Endothelial cell (in vitro differentiated cells): ENCODE results near the gene PAF1. TPM values are rescaled to one million over a fixed set of nuclear protein-coding genes. Genes with fewer than 3 reads are reported as not detected.

ENCODE experiments used
- DNase-seq: peaks from one replicate; pipeline ENCODE4 v3.0.0; 2021; ENCODE audit warnings: low spot score
- H3K27ac Mint-ChIP-seq: one replicate; pipeline ENCODE4 v1.8.0; 2021; ENCODE audit warnings: mixed read lengths, inconsistent platforms; ENCODE audit not compliant: unreplicated experiment
- H3K27me3 Mint-ChIP-seq: one replicate; pipeline ENCODE4 v1.8.0; 2021; ENCODE audit warnings: mild to moderate bottlenecking, moderate library complexity, mixed read lengths, inconsistent platforms; ENCODE audit not compliant: unreplicated experiment
- H3K36me3 Mint-ChIP-seq: one replicate; pipeline ENCODE4 v1.8.0; 2021; ENCODE audit warnings: mild to moderate bottlenecking, low read depth, mixed read lengths, inconsistent platforms; ENCODE audit not compliant: unreplicated experiment
- H3K4me1 Mint-ChIP-seq: one replicate; pipeline ENCODE4 v1.8.0; 2021; ENCODE audit warnings: mild to moderate bottlenecking, mixed read lengths, inconsistent platforms; ENCODE audit not compliant: unreplicated experiment
- H3K4me3 Mint-ChIP-seq: one replicate; pipeline ENCODE4 v1.8.0; 2021; ENCODE audit warnings: mild to moderate bottlenecking, mixed read lengths, inconsistent platforms; ENCODE audit not compliant: unreplicated experiment
- H3K9me3 Mint-ChIP-seq: one replicate; pipeline ENCODE4 v1.8.0; 2021; ENCODE audit warnings: mixed read lengths, inconsistent platforms; ENCODE audit not compliant: unreplicated experiment
- CTCF ChIP-seq: fragments of 200-600 bp; sonication (generic); IDR thresholded peaks from one replicate; pipeline ENCODE4 v1.5.0; 2021; ENCODE audit warnings: antibody characterized with exemption; ENCODE audit not compliant: unreplicated experiment
- total RNA-seq: library from RNA; stranded (reverse); fragmentation: NEBNext Ultra II Directional; extraction: Animal tissue kit (Norgen Biotek cat#: 25700); gene quantifications from one replicate; pipeline ENCODE4 v1.2.1, GENCODE V29; 2021; ENCODE audit not compliant: unreplicated experiment

PAF1 gene
- total RNA-seq, 1 donor from 2014 or later: 31.7 TPM

- Mint-ChIP-seq H3K9me3 (no peaks in the 10 kb centered on the region), H3K36me3 (peaks cover 30% of the 10 kb centered on the region), H3K4me3 (no peak overlapping the region), H3K4me1 (peaks cover 3% of the 10 kb centered on the region), H3K27ac (no peak overlapping the region), H3K27me3 (peaks cover 3% of the 10 kb centered on the region)
- no peak for DNase-seq
- no peak for TF ChIP-seq CTCF
Observed at GRCh38 chr19:39350156-39350555, 40.8 kb downstream of the PAF1 start.

GRCh38 chr19:39349326-39349725 lies 41.6 kb downstream of the PAF1 start:
- H3K27ac Mint-ChIP-seq: no peak overlapping the region

GRCh38 chr19:39347332-39348164 lies 43.4 kb downstream of the PAF1 start:
- Mint-ChIP-seq H3K9me3 (no peaks in the 10 kb centered on the region), H3K27ac (no peak overlapping the region), H3K27me3 (peaks cover 16% of the 10 kb centered on the region), H3K4me1 (peaks cover 24% of the 10 kb centered on the region), H3K4me3 (peak overlapping the region; percentile 2), H3K36me3 (peaks cover 29% of the 10 kb centered on the region)
- DNase-seq: no peak
- no peak for TF ChIP-seq CTCF

More at GRCh38 chr19:39349326-39349725, 41.6 kb downstream of the PAF1 start:
- no peak for TF ChIP-seq CTCF
- H3K9me3 Mint-ChIP-seq: no peaks in the 10 kb centered on the region
- H3K36me3 Mint-ChIP-seq: peaks cover 30% of the 10 kb centered on the region
- H3K27me3 Mint-ChIP-seq: peaks cover 5% of the 10 kb centered on the region
- H3K4me1 Mint-ChIP-seq: peaks cover 10% of the 10 kb centered on the region
- H3K4me3 Mint-ChIP-seq: no peak overlapping the region
- no peak for DNase-seq

- peaks cover 29% of the 10 kb centered on the region for H3K36me3 Mint-ChIP-seq
- peaks cover 20% of the 10 kb centered on the region for H3K27me3 Mint-ChIP-seq
- no peak for TF ChIP-seq CTCF
- no peaks in the 10 kb centered on the region for H3K9me3 Mint-ChIP-seq
- peaks cover 32% of the 10 kb centered on the region for H3K4me1 Mint-ChIP-seq
- no peak overlapping the region for H3K4me3 Mint-ChIP-seq
- H3K27ac Mint-ChIP-seq: no peak overlapping the region
- DNase-seq: no peak
Observed at GRCh38 chr19:39345956-39346355, 45.0 kb downstream of the PAF1 start.

- Mint-ChIP-seq H3K27ac (peak overlapping the region; percentile 74), H3K9me3 (no peaks in the 10 kb centered on the region), H3K4me1 (peaks cover 37% of the 10 kb centered on the region), H3K36me3 (peaks cover 19% of the 10 kb centered on the region), H3K4me3 (peak overlapping the region; percentile 95), H3K27me3 (peaks cover 20% of the 10 kb centered on the region)
- TF ChIP-seq CTCF: no peak
- DNase-seq: peak; percentile 18
Observed at GRCh38 chr19:39342647-39343305, 48.1 kb downstream of the PAF1 start.
